Suprapubic skin (tissue), 4 donors: ENCODE results near the gene SLC38A11.

Experiments
- CTCF ChIP-seq, 2 donors: fragments of 200-600 bp in 1 of 2; fragments of 450-650 bp in 1 of 2; sonication (generic) in 1 of 2; IDR thresholded peaks; one replicate each; pipeline ENCODE4 v1.5.1; 2016 to 2019; ENCODE audit warnings: antibody characterized with exemption in 2 of 2, mild to moderate bottlenecking in 1 of 2, moderate library complexity in 1 of 2
- EP300 ChIP-seq: sonication (generic); formaldehyde crosslinking; IDR thresholded peaks from one replicate; pipeline ENCODE4 v1.6.1; 2017; ENCODE audit warnings: antibody characterized with exemption
- POLR2AphosphoS5 ChIP-seq, 3 donors: sonication (generic); formaldehyde crosslinking; IDR thresholded peaks; one replicate each; pipeline ENCODE4 v1.6.1; 2017; ENCODE audit warnings: antibody characterized with exemption in 3 of 3

- TF ChIP-seq POLR2AphosphoS5 (IDR thresholded peaks at IDR 0.05) (no peak), CTCF (IDR thresholded peaks at IDR 0.05) (no peak), EP300 (no peak)
Observed at GRCh38 chr2:164933671-164934189, 21.6 kb downstream of the SLC38A11 start.
